SU-DHL-6 (cell line): ENCODE measurements around the gene LCAT.

Source experiments
- CTCF ChIP-seq: fragments of 200-600 bp; sonication (generic); IDR thresholded peaks from one replicate; pipeline ENCODE4 v1.5.1; 2017; ENCODE audit warnings: antibody characterized with exemption, mild to moderate bottlenecking, low read length, moderate library complexity; ENCODE audit not compliant: insufficient read depth, poor library complexity, severe bottlenecking
- EZH2phosphoT487 ChIP-seq: fragments of 200-600 bp; sonication (generic), shearing (Covaris generic); conservative IDR thresholded peaks from 2 replicates; pipeline ENCODE4 v1.6.1; 2018; ENCODE audit warnings: mild to moderate bottlenecking, antibody characterized with exemption, low read length, moderate library complexity, mixed read lengths

GRCh38 chr16:67935402-67936123 is 8.4 kb downstream of the LCAT start:
- TF ChIP-seq CTCF (no peak), EZH2phosphoT487 (no peak)
